Uterus (tissue), 4 donors: ENCODE results near the gene SLCO3A1. TPM values are rescaled to one million over a fixed set of nuclear protein-coding genes. Genes with fewer than 3 reads are reported as not detected.

Experiments
- DNase-seq, 2 donors: peaks; one replicate each; pipeline ENCODE4 v3.0.0-alpha.2; 2019 to 2020
- H3K27ac ChIP-seq, 2 donors: fragments of 200-600 bp; sonication (generic); 1 replicate in 1 of 2; 2 replicates in 1 of 2; pipeline ENCODE4 v1.5.1; 2016 to 2018
- H3K27me3 ChIP-seq, 2 donors: fragments of 200-600 bp; sonication (generic); one replicate each; pipeline ENCODE4 v1.5.1; 2018 to 2019; ENCODE audit warnings: control low read depth in 1 of 2
- H3K36me3 ChIP-seq, 2 donors: fragments of 200-600 bp; sonication (generic); one replicate each; pipeline ENCODE4 v1.5.1; 2019; ENCODE audit warnings: control low read depth in 1 of 2
- H3K4me1 ChIP-seq, 2 donors: fragments of 200-600 bp; sonication (generic); one replicate each; pipeline ENCODE4 v1.5.1; 2018 to 2019; ENCODE audit warnings: control low read depth in 1 of 2
- H3K4me3 ChIP-seq, 2 donors: fragments of 200-600 bp; sonication (generic); 1 replicate in 1 of 2; 2 replicates in 1 of 2; pipeline ENCODE4 v1.5.1; 2018 to 2019; ENCODE audit warnings: mild to moderate bottlenecking in 1 of 2
- H3K9me3 ChIP-seq, 2 donors: fragments of 200-600 bp; sonication (generic); one replicate each; pipeline ENCODE4 v1.5.1; 2019; ENCODE audit warnings: control low read depth in 1 of 2
- POLR2A ChIP-seq, 2 donors: fragments of 450-650 bp; IDR thresholded peaks; one replicate each; pipeline ENCODE4 v1.6.1; 2016; ENCODE audit warnings: antibody characterized with exemption in 2 of 2, mild to moderate bottlenecking in 1 of 2, moderate library complexity in 1 of 2
- intact Hi-C: fragments of 100-400 bp; cut with DNase I; formaldehyde crosslinking; loops from one replicate; pipeline ENCODE4 v1.15.1; 2023; ENCODE audit warnings: low total_unique reads
- total RNA-seq, 4 donors: library from RNA; depleted of rRNA in 3 of 4; stranded (reverse); fragments of >200 nt in 3 of 4; gene quantifications; one replicate each; pipeline versions ENCODE4 v1.1.0 to v1.2.4, GENCODE V29; 2014 to 2023
- TF ChIP-seq, protein P1 (sequence below), 4 experiments: fragments of 200-600 bp in 2 of 4; fragments of 450-650 bp in 2 of 4; sonication (generic) in 2 of 4; IDR thresholded peaks; one replicate each; pipeline ENCODE4 v1.5.1; 2016 to 2019; ENCODE audit warnings: antibody characterized with exemption in 4 of 4, mild to moderate bottlenecking in 2 of 4, moderate library complexity in 1 of 4
- donor health status: DM: yes; HTN: yes; CAD: no.

SLCO3A1 gene
- total RNA-seq, 4 donors from 2014 or later, result 4.4 to 26.1 (median 9.5) TPM

DNA sequence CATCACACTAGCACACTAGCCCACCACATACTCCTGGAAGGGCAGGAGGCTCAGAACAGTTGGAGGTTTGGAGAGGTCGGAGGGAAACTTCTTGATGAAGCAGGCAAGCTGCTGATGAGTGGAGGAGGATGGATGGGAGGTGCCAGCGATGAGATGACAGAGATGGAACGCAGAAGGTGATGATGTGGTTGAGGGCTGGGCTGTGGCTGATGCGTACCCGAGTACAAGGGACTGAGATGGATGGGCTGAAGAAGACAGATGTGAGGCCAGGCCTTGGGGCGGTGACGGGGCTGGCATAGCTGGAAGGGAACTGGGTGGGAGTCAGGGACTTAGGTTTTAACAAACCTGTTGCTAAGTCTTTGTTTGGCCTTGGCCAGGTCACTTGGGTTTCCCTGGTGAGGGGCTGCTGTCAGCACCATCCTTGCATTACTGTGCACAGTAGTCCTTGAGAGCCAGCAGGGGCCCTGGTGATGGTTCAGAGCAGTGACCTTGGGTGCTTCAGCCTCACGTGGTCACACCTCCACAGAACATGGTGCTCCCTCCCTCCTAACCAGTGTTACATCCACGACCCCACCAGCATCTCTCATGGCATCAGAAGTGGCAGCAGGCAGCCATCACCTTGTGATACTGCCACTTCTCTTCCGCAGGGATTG lies 164.5 kb downstream of the SLCO3A1 start:
- intact Hi-C loops, result no loop called here
- H3K4me3 ChIP-seq, result no peak overlapping the region
- peaks cover 5 to 11% of the 10 kb centered on the region in 2 donors for H3K4me1 ChIP-seq
- DNase-seq, result no peak
- no peaks in the 10 kb centered on the region for H3K36me3 ChIP-seq
- no peaks in the 10 kb centered on the region for H3K9me3 ChIP-seq
- no peak overlapping the region for H3K27ac ChIP-seq
- H3K27me3 ChIP-seq, result no peaks in the 10 kb centered on the region
- TF ChIP-seq, protein P1, sequence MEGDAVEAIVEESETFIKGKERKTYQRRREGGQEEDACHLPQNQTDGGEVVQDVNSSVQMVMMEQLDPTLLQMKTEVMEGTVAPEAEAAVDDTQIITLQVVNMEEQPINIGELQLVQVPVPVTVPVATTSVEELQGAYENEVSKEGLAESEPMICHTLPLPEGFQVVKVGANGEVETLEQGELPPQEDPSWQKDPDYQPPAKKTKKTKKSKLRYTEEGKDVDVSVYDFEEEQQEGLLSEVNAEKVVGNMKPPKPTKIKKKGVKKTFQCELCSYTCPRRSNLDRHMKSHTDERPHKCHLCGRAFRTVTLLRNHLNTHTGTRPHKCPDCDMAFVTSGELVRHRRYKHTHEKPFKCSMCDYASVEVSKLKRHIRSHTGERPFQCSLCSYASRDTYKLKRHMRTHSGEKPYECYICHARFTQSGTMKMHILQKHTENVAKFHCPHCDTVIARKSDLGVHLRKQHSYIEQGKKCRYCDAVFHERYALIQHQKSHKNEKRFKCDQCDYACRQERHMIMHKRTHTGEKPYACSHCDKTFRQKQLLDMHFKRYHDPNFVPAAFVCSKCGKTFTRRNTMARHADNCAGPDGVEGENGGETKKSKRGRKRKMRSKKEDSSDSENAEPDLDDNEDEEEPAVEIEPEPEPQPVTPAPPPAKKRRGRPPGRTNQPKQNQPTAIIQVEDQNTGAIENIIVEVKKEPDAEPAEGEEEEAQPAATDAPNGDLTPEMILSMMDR (IDR thresholded peaks at IDR 0.05), result no peak
- no peak for TF ChIP-seq POLR2A (IDR thresholded peaks at IDR 0.05)

GRCh38 chr15:92018535-92019239 lies 165.2 kb downstream of the SLCO3A1 start:
- intact Hi-C loops, result no loop called here
- no peak for DNase-seq
- Histone ChIP-seq H3K9me3 (no peaks in the 10 kb centered on the region), H3K27me3 (no peaks in the 10 kb centered on the region), H3K36me3 (no peaks in the 10 kb centered on the region), H3K4me3 (no peak overlapping the region), H3K4me1 (peaks cover 5 to 11% of the 10 kb centered on the region in 2 donors), H3K27ac (no peak overlapping the region)
- TF ChIP-seq, protein P1 (IDR thresholded peaks at IDR 0.05), result no peak
- no peak for TF ChIP-seq POLR2A (IDR thresholded peaks at IDR 0.05)

- intact Hi-C loops, result no loop called here
- peaks cover 5 to 6% of the 10 kb centered on the region in 2 donors for H3K4me1 ChIP-seq
Measured at GRCh38 chr15:92019706-92020105, 166.2 kb downstream of the SLCO3A1 start.

GRCh38 chr15:92020207-92020606 lies 166.7 kb downstream of the SLCO3A1 start:
- Histone ChIP-seq H3K36me3 (no peaks in the 10 kb centered on the region), H3K4me3 (no peak overlapping the region), H3K4me1 (peaks cover 5 to 6% of the 10 kb centered on the region in 2 donors), H3K9me3 (no peaks in the 10 kb centered on the region), H3K27me3 (no peaks in the 10 kb centered on the region), H3K27ac (no peak overlapping the region)
- intact Hi-C loops, result no loop called here
- DNase-seq, result no peak
- TF ChIP-seq, protein P1 (IDR thresholded peaks at IDR 0.05), result no peak
- no peak for TF ChIP-seq POLR2A (IDR thresholded peaks at IDR 0.05)

More at GRCh38 chr15:92019706-92020105, 166.2 kb downstream of the SLCO3A1 start:
- no peak overlapping the region for H3K4me3 ChIP-seq
- no peak for TF ChIP-seq POLR2A (IDR thresholded peaks at IDR 0.05)
- TF ChIP-seq, protein P1 (IDR thresholded peaks at IDR 0.05), result no peak
- DNase-seq, result no peak
- H3K36me3 ChIP-seq, result no peaks in the 10 kb centered on the region
- H3K9me3 ChIP-seq, result no peaks in the 10 kb centered on the region
- no peak overlapping the region for H3K27ac ChIP-seq
- no peaks in the 10 kb centered on the region for H3K27me3 ChIP-seq

DNA sequence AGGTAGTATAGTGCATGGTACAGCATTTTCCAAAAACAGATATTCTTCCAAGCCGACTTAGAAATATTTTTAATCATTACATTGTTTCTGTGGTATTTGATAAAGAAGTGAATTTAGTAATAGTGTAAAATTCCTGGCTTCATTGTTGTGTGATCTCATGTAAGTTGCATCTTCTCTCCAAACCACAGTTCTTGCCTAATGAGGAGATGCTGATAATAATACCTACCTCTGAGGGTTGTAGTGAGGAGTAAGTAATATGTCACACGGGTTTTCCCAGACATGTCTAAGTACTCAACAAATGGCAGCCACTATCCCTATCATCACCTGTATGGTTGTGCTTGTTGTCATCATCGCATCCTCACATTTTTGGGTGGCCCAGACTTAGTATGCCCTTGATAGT lies 167.3 kb downstream of the SLCO3A1 start:
- H3K4me1 ChIP-seq, result peaks cover 5 to 6% of the 10 kb centered on the region in 2 donors
- no peaks in the 10 kb centered on the region for H3K9me3 ChIP-seq
- no peak for DNase-seq
- no peak overlapping the region for H3K27ac ChIP-seq
- intact Hi-C loops, result no loop called here
- no peak overlapping the region for H3K4me3 ChIP-seq
- H3K36me3 ChIP-seq, result no peaks in the 10 kb centered on the region
- no peaks in the 10 kb centered on the region for H3K27me3 ChIP-seq
- no peak for TF ChIP-seq POLR2A (IDR thresholded peaks at IDR 0.05)
- TF ChIP-seq, protein P1 (IDR thresholded peaks at IDR 0.05), result no peak
